HepG2 (cell line): ENCODE data around the gene WNT5A. TPM values are rescaled to one million over a fixed set of nuclear protein-coding genes. Genes with fewer than 3 reads are reported as not detected.
A peak's percentile ranks its signal among the peaks of the same experiment; 100 is the strongest.

ENCODE experiments used
- ATAC-seq: fragments of 200-7000 bp; cut with Tn5 transposase; 3 replicates; pipeline ENCODE4 v1.9.1; 2020; ENCODE audit warnings: mild to moderate bottlenecking, moderate library complexity
- BruUV-seq: library from RNA; stranded (reverse); fragments of 400-500 nt; replicated peaks from 2 replicates; lab custom pipeline; 2021; lab: Mats Ljungman, UMichigan
- CTCF ChIA-PET: fragments of 300-600 bp; formaldehyde crosslinking; extraction: SDS; loops from one replicate; lab custom pipeline; 2021; ENCODE audit warnings: low total read pairs, inconsistent platforms, low intra/inter-chr PET ratio; lab: Yijun Ruan, JAX
- POLR2A ChIA-PET: fragments of 350-600 bp; sonication (Branson Sonifier 250); formaldehyde crosslinking; loops from one replicate; lab custom pipeline; 2020; ENCODE audit warnings: antibody characterized with exemption, inconsistent platforms; lab: Yijun Ruan, JAX
- DNase-seq: peaks from one replicate; pipeline ENCODE4 v3.0.0-alpha.2; 2015; ENCODE audit warnings: low spot score
- FAIRE-seq: peaks from 3 replicates; lab custom pipeline; 2011; peaks lifted over from hg19 to GRCh38; lab: Jason Lieb, UNC
- H2AFZ ChIP-seq: one replicate; pipeline ENCODE4 v1.6.1; 2011; ENCODE audit warnings: low read length, inconsistent platforms
- H3K27ac ChIP-seq: fragments of 300-600 bp; 3 replicates; pipeline ENCODE4 v1.8.0; 2011; ENCODE audit warnings: mixed run types, mild to moderate bottlenecking, mixed read lengths, low read length, inconsistent platforms; ENCODE audit not compliant: insufficient read depth; ENCODE audit errors: extremely low read length
- H3K27me3 ChIP-seq, 2 experiments: fragments of 200-600 bp in 1 of 2; 2 replicates in 1 of 2; 3 replicates in 1 of 2; pipeline versions ENCODE4 v1.6.0 to v1.8.0; 2011; ENCODE audit warnings: low read length in 2 of 2, mild to moderate bottlenecking in 2 of 2, moderate library complexity in 2 of 2, inconsistent platforms in 1 of 2; ENCODE audit not compliant: insufficient read depth in 2 of 2, control insufficient read depth in 1 of 2
- H3K36me3 ChIP-seq, 2 experiments: fragments of 200-600 bp in 1 of 2; replicated peaks in 1 of 2; 2 replicates in 1 of 2; 3 replicates in 1 of 2; pipeline versions ENCODE4 v1.5.1 to v1.8.0; 2011; ENCODE audit warnings: low read length in 2 of 2, inconsistent platforms in 1 of 2; ENCODE audit not compliant: insufficient read depth in 2 of 2, control insufficient read depth in 1 of 2
- H3K4me1 ChIP-seq: 2 replicates; pipeline ENCODE4 v1.5.1; 2012; ENCODE audit warnings: low read length, inconsistent platforms; ENCODE audit not compliant: insufficient read depth
- H3K4me2 ChIP-seq: 2 replicates; pipeline ENCODE4 v1.6.0; 2011; ENCODE audit warnings: low read depth, low read length, inconsistent platforms
- H3K4me3 ChIP-seq, 3 experiments: fragments of 200-600 bp in 1 of 3; sonication (generic), shearing (Covaris generic) in 1 of 3; replicated peaks in 1 of 3; 2 replicates each; pipeline ENCODE4 v1.5.1; 2011 to 2016; ENCODE audit warnings: low read length in 3 of 3, inconsistent platforms in 2 of 3, low read depth in 2 of 3, mild to moderate bottlenecking in 2 of 3, control low read depth in 1 of 3, mixed read lengths in 1 of 3; ENCODE audit not compliant: insufficient read depth in 1 of 3
- H3K79me2 ChIP-seq: one replicate; pipeline ENCODE4 v1.6.1; 2011; ENCODE audit warnings: low read length, inconsistent platforms; ENCODE audit not compliant: insufficient read depth
- H3K9ac ChIP-seq: 2 replicates; pipeline ENCODE4 v1.6.0; 2011; ENCODE audit warnings: mild to moderate bottlenecking, low read depth, low read length, inconsistent platforms; ENCODE audit not compliant: insufficient read depth
- H3K9me3 ChIP-seq: 2 replicates; pipeline ENCODE4 v1.5.1; 2012; ENCODE audit warnings: mild to moderate bottlenecking, low read length
- H4K20me1 ChIP-seq: 2 replicates; pipeline ENCODE4 v1.6.0; 2011; ENCODE audit warnings: inconsistent platforms, mild to moderate bottlenecking, low read length, moderate library complexity; ENCODE audit not compliant: insufficient read depth
- HNF4G ChIP-seq, 2 experiments: sonication (generic) in 1 of 2; formaldehyde crosslinking in 1 of 2; IDR thresholded peaks; 2 replicates each; pipeline versions ENCODE4 v1.4.0 to v1.6.1; 2011 to 2020; ENCODE audit warnings: borderline replicate concordance in 2 of 2, low read depth in 2 of 2, mild to moderate bottlenecking in 2 of 2, low read length in 1 of 2, missing genetic modification reagents in 1 of 2, moderate library complexity in 1 of 2
- HOXA9 ChIP-seq: sonication (generic); formaldehyde crosslinking; IDR thresholded peaks from 2 replicates; pipeline ENCODE4 v1.8.1; 2022; ENCODE audit warnings: missing genetic modification reagents, mild to moderate bottlenecking, moderate library complexity, borderline replicate concordance
- NONO ChIP-seq, 2 experiments: fragments of 450-650 bp in 1 of 2; sonication (generic) in 1 of 2; formaldehyde crosslinking in 1 of 2; IDR thresholded peaks in 1 of 2; conservative IDR thresholded peaks in 1 of 2; 2 replicates each; pipeline versions ENCODE4 v1.6.1 to v1.8.0; 2017 to 2022; ENCODE audit warnings: mild to moderate bottlenecking in 1 of 2, missing genetic modification reagents in 1 of 2, moderate library complexity in 1 of 2
- NRL ChIP-seq: sonication (generic); formaldehyde crosslinking; IDR thresholded peaks from 2 replicates; pipeline ENCODE4 v1.5.0; 2020; ENCODE audit warnings: missing genetic modification reagents, mild to moderate bottlenecking, moderate library complexity, borderline replicate concordance
- RNF2 ChIP-seq: fragments of 450-650 bp; conservative IDR thresholded peaks from 2 replicates; pipeline ENCODE4 v1.6.1; 2016; ENCODE audit warnings: low read depth
- SOX6 ChIP-seq, 2 experiments: fragments of 450-650 bp in 1 of 2; sonication (generic) in 1 of 2; formaldehyde crosslinking in 1 of 2; IDR thresholded peaks; 2 replicates each; pipeline versions ENCODE4 v1.4.0 to v1.6.1; 2017 to 2020; ENCODE audit warnings: antibody characterized with exemption in 1 of 2, mild to moderate bottlenecking in 1 of 2, missing genetic modification reagents in 1 of 2
- TCF7 ChIP-seq: sonication (generic); IDR thresholded peaks from 2 replicates; pipeline ENCODE4 v1.6.1; 2016; ENCODE audit warnings: antibody characterized with exemption, low read depth
- TRIM24 ChIP-seq: sonication (generic); formaldehyde crosslinking; IDR thresholded peaks from 2 replicates; pipeline ENCODE4 v1.8.0; 2022; ENCODE audit warnings: mild to moderate bottlenecking, missing genetic modification reagents
- ZBTB1 ChIP-seq: sonication (generic); formaldehyde crosslinking; IDR thresholded peaks from 2 replicates; pipeline ENCODE4 v1.4.0; 2020; ENCODE audit warnings: missing genetic modification reagents, borderline replicate concordance
- ZNF292 ChIP-seq: sonication (generic); formaldehyde crosslinking; IDR thresholded peaks from 2 replicates; pipeline ENCODE4 v1.8.1; 2022; ENCODE audit warnings: mild to moderate bottlenecking, low read depth, missing genetic modification reagents, borderline replicate concordance
- ZNF546 ChIP-seq: sonication (generic); formaldehyde crosslinking; conservative IDR thresholded peaks from 2 replicates; pipeline ENCODE4 v1.8.1; 2023; ENCODE audit warnings: mild to moderate bottlenecking, missing genetic modification reagents
- WGBS: methylation state at CpG from one replicate; pipeline ENCODE4 v1.1.6; 2017; ENCODE audit warnings: low lambda C conversion rate; 5-methylcytosine and 5-hydroxymethylcytosine counted together
- in situ Hi-C: cut with HindIII; loops from 2 replicates; pipeline ENCODE4 v1.10.0; 2017; ENCODE audit warnings: low pct_unique_long_range_greater_than_20kb; ENCODE audit not compliant: extremely low pct_ligation_motif_present
- intact Hi-C: fragments of 100-400 bp; cut with micrococcal nuclease; formaldehyde crosslinking; loops from one replicate; pipeline ENCODE4 v1.10.0; 2022; ENCODE audit not compliant: unreplicated experiment
- polyA plus RNA-seq, 8 experiments: library from polyadenylated mRNA; depleted of rRNA in 3 of 8; stranded (reverse) in 7 of 8; unstranded in 1 of 8; fragments of >200 nt; fragmentation: Illumina TruSeq in 4 of 8; extraction: Trizol in 4 of 8; gene quantifications; 2 replicates each; pipeline versions ENCODE4 v1.2.1 to v1.2.3, GENCODE V29; 2011 to 2016; ENCODE audit warnings: low read depth in 4 of 8, missing spikeins in 1 of 8, mixed read lengths in 1 of 8; ENCODE audit not compliant: insufficient read depth in 1 of 8
- total RNA-seq, 5 experiments: library from RNA; depleted of rRNA; stranded (reverse); fragments of >200 nt; fragmentation: Illumina TruSeq; extraction: Trizol; gene quantifications; 2 replicates each; pipeline ENCODE4 v1.2.3, GENCODE V29; 2016; ENCODE audit warnings: low read depth in 1 of 5
- TF ChIP-seq, protein P1 (sequence below): sonication (generic); IDR thresholded peaks from 2 replicates; pipeline ENCODE4 v1.6.1; 2016; ENCODE audit warnings: low read depth, borderline replicate concordance
- TF ChIP-seq, protein P2 (sequence below): sonication (generic); formaldehyde crosslinking; IDR thresholded peaks from 2 replicates; pipeline ENCODE4 v1.5.1; 2020; ENCODE audit warnings: mild to moderate bottlenecking, missing genetic modification reagents, borderline replicate concordance
- TF ChIP-seq, protein P3 (sequence below): IDR thresholded peaks from 2 replicates; pipeline ENCODE4 v1.6.1; 2016; ENCODE audit warnings: mild to moderate bottlenecking

The WNT5A gene
- total and polyA plus RNA-seq, 2 of the 13 experiments (the other 11 are each of a cell fraction or from before 2014, with no cell fraction given) = not detected

DNA sequence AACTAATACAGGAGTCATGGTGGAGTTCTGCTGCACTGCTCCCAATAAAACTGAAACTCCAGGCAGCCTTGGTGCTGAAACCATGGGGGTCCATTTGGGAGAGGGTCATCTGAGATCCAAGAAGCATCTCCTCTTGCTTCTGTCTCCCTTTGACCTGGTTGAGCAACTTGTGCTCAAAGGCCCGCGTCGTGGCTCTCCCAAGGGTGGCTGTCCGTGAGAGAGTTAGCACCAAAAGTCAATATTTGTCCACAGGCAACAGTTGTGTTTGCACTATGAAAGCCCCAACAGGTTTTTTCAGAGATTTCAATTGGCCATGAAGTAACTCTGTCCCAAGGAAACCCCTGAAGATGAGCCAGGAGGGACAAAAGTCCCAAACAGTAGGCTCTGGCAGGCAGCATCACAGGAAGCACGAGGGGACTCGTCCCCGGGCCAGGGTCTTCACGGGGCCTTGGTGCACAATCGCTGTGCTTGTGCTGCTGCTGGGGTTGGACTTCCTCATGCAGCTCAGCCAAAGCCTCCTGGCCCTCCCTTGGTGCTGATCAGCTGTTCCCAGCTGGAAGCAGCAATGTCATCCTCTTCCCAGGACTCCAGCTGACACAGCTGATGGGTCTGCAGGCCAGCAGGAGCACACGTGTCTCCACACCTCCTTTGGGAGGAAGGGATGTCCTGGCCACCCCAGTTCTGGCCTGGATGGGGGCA is 39.4 kb upstream of the WNT5A start:
- no peaks in the 10 kb centered on the region for H3K79me2 ChIP-seq
- no peak overlapping the region for H2AFZ ChIP-seq
- no CpG with 5 or more reads among the region's 10 CpGs for WGBS
- DNase-seq (peak; percentile 33), ATAC-seq (peak; percentile 93), FAIRE-seq (peak; percentile 70)
- H3K4me1 ChIP-seq = peaks cover 14% of the 10 kb centered on the region
- H3K27ac ChIP-seq = no peak overlapping the region
- BruUV-seq = no TSS peak
- intact Hi-C loops = no loop called here
- no peaks in the 10 kb centered on the region; a peak in 1 of 5 replicates for H3K27me3 ChIP-seq
- H3K36me3 ChIP-seq = no peaks in the 10 kb centered on the region
- no peaks in the 10 kb centered on the region for H4K20me1 ChIP-seq
- H3K4me2 ChIP-seq = no peak overlapping the region
- in situ Hi-C loops = no loop called here
- H3K9ac ChIP-seq = no peak overlapping the region
- POLR2A ChIA-PET = no interaction called here
- CTCF ChIA-PET = no interaction called here
- H3K4me3 ChIP-seq = no peak overlapping the region
- no peaks in the 10 kb centered on the region for H3K9me3 ChIP-seq
- TF ChIP-seq TCF7 (peak; percentile 44), NRL (CRISPR knock-in tag) (0 out of 2 replicates have a peak, but pooled peaks have one; percentile 22), RNF2 (no peak), TRIM24 (0 out of 2 replicates have a peak, but pooled peaks have one; percentile 37), NONO (IDR thresholded peaks at IDR 0.05) (no peak), NONO (CRISPR knock-in tag; conservative IDR thresholded peaks at IDR 0.05) (0 out of 2 replicates have a peak, but pooled peaks have one; percentile 18), ZBTB1 (CRISPR knock-in tag) (no peak), ZNF546 (CRISPR knock-in tag) (no peak), HOXA9 (CRISPR knock-in tag) (no peak), ZNF292 (CRISPR knock-in tag) (0 out of 2 replicates have a peak, but pooled peaks have one; percentile 20), HNF4G (IDR thresholded peaks at IDR 0.05; ENCODE audit: borderline replicate concordance, low read depth, low read length) (0 out of 2 replicates have a peak, but pooled peaks have one; percentile 27), HNF4G (CRISPR knock-in tag; IDR thresholded peaks at IDR 0.05; ENCODE audit: borderline replicate concordance, low read depth) (no peak), SOX6 (IDR thresholded peaks at IDR 0.05) (no peak), SOX6 (CRISPR knock-in tag; IDR thresholded peaks at IDR 0.05) (peak; percentile 53)
- TF ChIP-seq, protein P1, sequence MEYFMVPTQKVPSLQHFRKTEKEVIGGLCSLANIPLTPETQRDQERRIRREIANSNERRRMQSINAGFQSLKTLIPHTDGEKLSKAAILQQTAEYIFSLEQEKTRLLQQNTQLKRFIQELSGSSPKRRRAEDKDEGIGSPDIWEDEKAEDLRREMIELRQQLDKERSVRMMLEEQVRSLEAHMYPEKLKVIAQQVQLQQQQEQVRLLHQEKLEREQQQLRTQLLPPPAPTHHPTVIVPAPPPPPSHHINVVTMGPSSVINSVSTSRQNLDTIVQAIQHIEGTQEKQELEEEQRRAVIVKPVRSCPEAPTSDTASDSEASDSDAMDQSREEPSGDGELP = peak; percentile 66; the same call in 1 of the 2 replicates
- TF ChIP-seq, protein P2, sequence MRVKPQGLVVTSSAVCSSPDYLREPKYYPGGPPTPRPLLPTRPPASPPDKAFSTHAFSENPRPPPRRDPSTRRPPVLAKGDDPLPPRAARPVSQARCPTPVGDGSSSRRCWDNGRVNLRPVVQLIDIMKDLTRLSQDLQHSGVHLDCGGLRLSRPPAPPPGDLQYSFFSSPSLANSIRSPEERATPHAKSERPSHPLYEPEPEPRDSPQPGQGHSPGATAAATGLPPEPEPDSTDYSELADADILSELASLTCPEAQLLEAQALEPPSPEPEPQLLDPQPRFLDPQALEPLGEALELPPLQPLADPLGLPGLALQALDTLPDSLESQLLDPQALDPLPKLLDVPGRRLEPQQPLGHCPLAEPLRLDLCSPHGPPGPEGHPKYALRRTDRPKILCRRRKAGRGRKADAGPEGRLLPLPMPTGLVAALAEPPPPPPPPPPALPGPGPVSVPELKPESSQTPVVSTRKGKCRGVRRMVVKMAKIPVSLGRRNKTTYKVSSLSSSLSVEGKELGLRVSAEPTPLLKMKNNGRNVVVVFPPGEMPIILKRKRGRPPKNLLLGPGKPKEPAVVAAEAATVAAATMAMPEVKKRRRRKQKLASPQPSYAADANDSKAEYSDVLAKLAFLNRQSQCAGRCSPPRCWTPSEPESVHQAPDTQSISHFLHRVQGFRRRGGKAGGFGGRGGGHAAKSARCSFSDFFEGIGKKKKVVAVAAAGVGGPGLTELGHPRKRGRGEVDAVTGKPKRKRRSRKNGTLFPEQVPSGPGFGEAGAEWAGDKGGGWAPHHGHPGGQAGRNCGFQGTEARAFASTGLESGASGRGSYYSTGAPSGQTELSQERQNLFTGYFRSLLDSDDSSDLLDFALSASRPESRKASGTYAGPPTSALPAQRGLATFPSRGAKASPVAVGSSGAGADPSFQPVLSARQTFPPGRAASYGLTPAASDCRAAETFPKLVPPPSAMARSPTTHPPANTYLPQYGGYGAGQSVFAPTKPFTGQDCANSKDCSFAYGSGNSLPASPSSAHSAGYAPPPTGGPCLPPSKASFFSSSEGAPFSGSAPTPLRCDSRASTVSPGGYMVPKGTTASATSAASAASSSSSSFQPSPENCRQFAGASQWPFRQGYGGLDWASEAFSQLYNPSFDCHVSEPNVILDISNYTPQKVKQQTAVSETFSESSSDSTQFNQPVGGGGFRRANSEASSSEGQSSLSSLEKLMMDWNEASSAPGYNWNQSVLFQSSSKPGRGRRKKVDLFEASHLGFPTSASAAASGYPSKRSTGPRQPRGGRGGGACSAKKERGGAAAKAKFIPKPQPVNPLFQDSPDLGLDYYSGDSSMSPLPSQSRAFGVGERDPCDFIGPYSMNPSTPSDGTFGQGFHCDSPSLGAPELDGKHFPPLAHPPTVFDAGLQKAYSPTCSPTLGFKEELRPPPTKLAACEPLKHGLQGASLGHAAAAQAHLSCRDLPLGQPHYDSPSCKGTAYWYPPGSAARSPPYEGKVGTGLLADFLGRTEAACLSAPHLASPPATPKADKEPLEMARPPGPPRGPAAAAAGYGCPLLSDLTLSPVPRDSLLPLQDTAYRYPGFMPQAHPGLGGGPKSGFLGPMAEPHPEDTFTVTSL (CRISPR knock-in tag) = no peak
- TF ChIP-seq, protein P3, sequence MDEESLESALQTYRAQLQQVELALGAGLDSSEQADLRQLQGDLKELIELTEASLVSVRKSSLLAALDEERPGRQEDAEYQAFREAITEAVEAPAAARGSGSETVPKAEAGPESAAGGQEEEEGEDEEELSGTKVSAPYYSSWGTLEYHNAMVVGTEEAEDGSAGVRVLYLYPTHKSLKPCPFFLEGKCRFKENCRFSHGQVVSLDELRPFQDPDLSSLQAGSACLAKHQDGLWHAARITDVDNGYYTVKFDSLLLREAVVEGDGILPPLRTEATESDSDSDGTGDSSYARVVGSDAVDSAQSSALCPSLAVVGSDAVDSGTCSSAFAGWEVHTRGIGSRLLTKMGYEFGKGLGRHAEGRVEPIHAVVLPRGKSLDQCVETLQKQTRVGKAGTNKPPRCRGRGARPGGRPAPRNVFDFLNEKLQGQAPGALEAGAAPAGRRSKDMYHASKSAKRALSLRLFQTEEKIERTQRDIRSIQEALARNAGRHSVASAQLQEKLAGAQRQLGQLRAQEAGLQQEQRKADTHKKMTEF (CRISPR knock-in tag) = no peak
